Spinal cord (tissue), 10 donors: Measurements from ENCODE around the gene AMMECR1L. TPM values are rescaled to one million over a fixed set of nuclear protein-coding genes. Genes with fewer than 3 reads are reported as not detected.
"Not testable (repeated sequence)": the region's sequence is repeated elsewhere in the genome, so short reads cannot be mapped to it uniquely, and the experiment has no call there.

Source experiments
- DNase-seq, 6 donors: peaks; one replicate each; pipeline versions ENCODE4 v3.0.0 to v3.0.0-alpha.2; 2013 to 2015; ENCODE audit warnings: low spot score in 6 of 6, low read depth in 4 of 6
- H3K27ac ChIP-seq: one replicate; pipeline ENCODE4 v1.5.1; 2013; ENCODE audit warnings: low read depth, low read length, control low read depth
- H3K27me3 ChIP-seq: one replicate; pipeline ENCODE4 v1.6.1; 2013; ENCODE audit warnings: low read length; ENCODE audit not compliant: control insufficient read depth, insufficient read depth
- H3K36me3 ChIP-seq: one replicate; pipeline ENCODE4 v1.6.1; 2013; ENCODE audit warnings: low read length; ENCODE audit not compliant: control insufficient read depth, insufficient read depth
- H3K4me1 ChIP-seq: one replicate; pipeline ENCODE4 v1.6.1; 2013; ENCODE audit warnings: low read length; ENCODE audit not compliant: control insufficient read depth, insufficient read depth
- H3K4me3 ChIP-seq: one replicate; pipeline ENCODE4 v1.5.1; 2013; ENCODE audit warnings: low read depth, low read length, control low read depth
- H3K9me3 ChIP-seq: one replicate; pipeline ENCODE4 v1.6.1; 2013; ENCODE audit warnings: low read length; ENCODE audit not compliant: control insufficient read depth, insufficient read depth
- WGBS: methylation state at CpG from one replicate; pipeline ENCODE4 v1.1.5; 2013; ENCODE audit warnings: missing lambda C conversion rate; ENCODE audit not compliant: insufficient coverage; 5-methylcytosine and 5-hydroxymethylcytosine counted together
- polyA plus RNA-seq, 2 donors: library from polyadenylated mRNA; unstranded; fragments of 120-200 nt; gene quantifications; one replicate each; pipeline ENCODE4 v1.2.1, GENCODE V29; 2013; ENCODE audit not compliant: insufficient read length in 2 of 2
- small RNA-seq: library from RNA; depleted of rRNA; stranded (forward); fragments of <200 nt; gene quantifications from one replicate; pipeline ENCODE3, GENCODE V24; 2014; ENCODE audit warnings: low replicate concordance
- total RNA-seq, 2 donors: library from RNA; depleted of rRNA in 1 of 2; stranded (reverse); fragments of 120-200 nt in 1 of 2; fragments of >200 nt in 1 of 2; gene quantifications; one replicate each; pipeline versions ENCODE4 v1.2.3 to v1.2.4, GENCODE V29; 2013 to 2014
- donor health status: healthy.

Gene AMMECR1L
- total and polyA plus RNA-seq, 4 donors = 13.0 to 19.3 (median 17.4) TPM

DNA sequence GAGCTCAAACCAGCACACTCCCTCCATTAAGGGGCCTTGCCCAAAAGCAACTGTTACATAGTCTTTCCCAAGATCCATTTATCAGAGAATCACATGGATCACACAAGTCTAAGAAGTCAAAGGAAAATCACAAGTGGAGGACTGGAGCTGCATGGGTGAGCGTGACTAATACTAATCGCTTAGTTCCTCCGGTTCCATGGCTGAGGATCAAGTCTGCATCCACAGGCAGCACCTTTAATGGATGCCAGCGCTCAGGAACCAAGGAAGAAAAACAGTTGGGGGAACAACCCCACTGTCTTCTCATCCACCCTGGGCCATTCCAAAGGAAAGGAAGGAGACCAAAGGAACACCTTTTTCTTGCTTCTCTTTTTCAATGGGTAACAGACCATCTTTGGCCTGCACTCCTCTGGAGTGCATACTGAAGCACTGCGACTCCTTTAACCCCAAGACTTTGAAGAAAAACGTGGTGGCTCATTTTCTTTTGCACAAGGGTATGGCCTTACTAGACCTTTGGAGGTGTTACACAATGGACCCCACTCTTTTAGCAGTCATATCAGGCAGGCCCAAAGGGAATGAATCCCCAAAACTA lies 65.6 kb downstream of the AMMECR1L start:
- H3K27me3 ChIP-seq = no peaks in the 10 kb centered on the region
- no peaks in the 10 kb centered on the region for H3K36me3 ChIP-seq
- H3K4me1 ChIP-seq = no peaks in the 10 kb centered on the region
- H3K27ac ChIP-seq = no peak overlapping the region
- H3K9me3 ChIP-seq = peaks cover 10% of the 10 kb centered on the region
- no peak for DNase-seq
- 75% methylated on average over 6 of the region's 6 CpGs for WGBS
- no peak overlapping the region for H3K4me3 ChIP-seq

DNA sequence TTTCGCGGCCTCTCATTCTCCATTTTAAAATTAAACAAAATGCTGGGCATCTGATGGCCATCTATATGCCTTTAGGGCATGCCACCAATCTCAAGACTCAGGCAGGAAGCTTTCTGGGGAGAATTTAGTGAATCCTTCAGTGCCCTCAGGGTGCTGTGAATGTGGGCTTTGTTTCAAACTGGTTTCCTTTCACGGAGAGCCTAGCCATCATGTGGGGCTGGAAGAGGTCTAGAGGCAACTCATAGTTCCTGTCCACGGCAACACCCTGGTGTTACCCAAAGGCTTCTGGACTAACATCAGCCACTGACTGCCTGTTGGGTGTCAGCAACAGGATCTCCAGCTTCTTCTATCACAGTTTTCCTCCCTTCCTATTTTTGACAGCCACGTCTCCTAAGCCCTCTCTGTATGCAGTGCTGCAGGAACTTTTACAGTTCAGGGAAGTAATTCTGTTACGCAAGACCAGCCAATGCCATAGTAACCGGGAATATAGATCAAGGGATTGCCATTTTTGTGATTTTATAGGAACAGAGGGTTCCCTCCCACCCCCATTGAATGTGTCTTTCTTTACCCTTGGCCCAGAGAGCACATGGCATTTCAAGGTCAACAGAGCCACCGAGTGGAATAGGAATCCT lies 66.8 kb downstream of the AMMECR1L start:
- peaks cover 10% of the 10 kb centered on the region for H3K9me3 ChIP-seq
- no peak overlapping the region for H3K4me3 ChIP-seq
- H3K27ac ChIP-seq = no peak overlapping the region
- no peaks in the 10 kb centered on the region for H3K36me3 ChIP-seq
- no peaks in the 10 kb centered on the region for H3K4me1 ChIP-seq
- no peak for DNase-seq
- H3K27me3 ChIP-seq = no peaks in the 10 kb centered on the region
- 86% methylated on average over 3 of the region's 8 CpGs for WGBS

DNA sequence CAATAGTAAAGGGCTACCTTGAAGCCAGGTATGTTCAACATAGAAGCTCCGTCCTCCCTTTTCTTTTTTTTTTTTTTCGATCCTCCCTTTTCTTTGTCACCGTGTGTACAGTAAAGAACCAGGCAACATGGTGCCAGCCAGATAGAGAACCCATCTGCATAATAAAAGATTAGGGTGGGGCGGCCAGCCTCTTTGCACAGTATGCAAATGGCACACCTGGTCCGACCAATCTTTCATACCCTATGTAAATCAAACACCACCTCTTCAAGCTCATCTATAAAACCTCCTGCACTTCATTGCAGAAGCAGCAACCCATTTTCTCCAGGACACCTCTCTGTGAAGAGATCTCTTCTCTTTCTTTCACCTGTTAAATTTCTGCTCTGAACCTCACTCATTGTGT lies 67.5 kb downstream of the AMMECR1L start:
- Histone ChIP-seq H3K27ac (no peak overlapping the region), H3K4me3 (no peak overlapping the region), H3K9me3 (peaks cover 10% of the 10 kb centered on the region), H3K4me1 (no peaks in the 10 kb centered on the region), H3K27me3 (no peaks in the 10 kb centered on the region), H3K36me3 (no peaks in the 10 kb centered on the region)
- no peak for DNase-seq
- WGBS = 100% methylated on average over 1 of the region's 5 CpGs

DNA sequence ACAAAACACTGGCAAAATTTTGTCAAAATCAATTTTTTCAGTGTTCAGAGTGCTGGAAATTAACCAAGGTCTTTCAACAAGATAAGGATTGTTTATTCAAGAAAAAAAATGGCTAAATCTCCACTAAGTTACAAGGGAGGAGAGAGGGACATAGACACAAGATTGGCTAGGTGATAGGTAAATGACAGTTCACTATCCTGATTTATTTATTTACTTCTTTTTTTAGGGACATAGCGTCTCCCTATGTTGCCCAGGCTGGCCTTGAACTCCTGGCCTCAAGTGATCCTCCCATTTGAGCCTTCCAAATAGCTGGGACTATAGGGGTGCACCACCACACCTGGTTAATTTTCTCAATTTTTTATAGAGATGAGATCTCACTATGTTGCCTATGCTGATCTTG lies 71.1 kb downstream of the AMMECR1L start:
- Histone ChIP-seq H3K4me3 (no peak overlapping the region), H3K4me1 (peaks cover 7% of the 10 kb centered on the region), H3K27me3 (no peaks in the 10 kb centered on the region), H3K9me3 (peaks cover 2% of the 10 kb centered on the region), H3K27ac (no peak overlapping the region), H3K36me3 (no peaks in the 10 kb centered on the region)
- WGBS = no CpG with 5 or more reads among the region's 1 CpG
- DNase-seq = no peak

DNA sequence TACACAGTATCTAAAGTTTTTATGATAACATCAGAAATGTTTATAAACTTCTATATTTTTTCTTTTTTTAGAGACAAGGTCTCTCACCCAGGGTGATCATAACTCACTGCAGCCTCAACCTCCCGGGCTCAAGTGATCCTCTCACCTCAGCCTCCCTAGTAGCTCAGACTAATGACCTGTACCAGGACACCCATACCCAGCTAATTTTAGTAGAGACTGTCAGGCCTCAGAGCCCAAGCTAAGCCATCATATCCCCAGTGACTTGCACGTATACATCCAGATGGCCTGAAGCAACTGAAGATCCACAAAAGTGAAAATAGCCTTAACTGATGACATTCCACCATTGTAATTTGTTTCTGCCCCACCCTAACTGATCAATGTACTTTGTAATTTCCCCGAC lies 73.3 kb downstream of the AMMECR1L start:
- not testable (repeated sequence) for H3K27ac ChIP-seq

More for the DNA sequence above, 73.3 kb downstream of the AMMECR1L start:
- not testable (repeated sequence) for H3K27me3 ChIP-seq, DNase-seq, H3K4me3 ChIP-seq, H3K36me3 ChIP-seq, H3K9me3 ChIP-seq
- WGBS = 100% methylated on average over 3 of the region's 3 CpGs
- peaks cover 12% of the 10 kb centered on the region for H3K4me1 ChIP-seq

Small RNA genes lying within 50 kb of the gene (small RNA-seq; reads per million reads assigned to genes)
- not detected for gene AC012306.1
- not detected for gene RF00017
- gene RF00019 = not detected
- gene RNU6-395P = not detected

Other genes with a start within 250 kb of the AMMECR1L start
- 10 to 100 TPM; 36.6 to 43.7 TPM for gene GPR17, start 239.8 kb downstream of the AMMECR1L start, total RNA-seq
- 100 to 1,000 TPM; 253 to 376 TPM for gene GPR17, start 239.8 kb downstream of the AMMECR1L start, polyA plus RNA-seq
- gene LIMS2, start 210.4 kb downstream of the AMMECR1L start, total RNA-seq = 10 to 100 TPM in 1 of 2 donors, 1 to 10 TPM in 1; 6.0 to 11.2 TPM
- gene LIMS2, start 210.4 kb downstream of the AMMECR1L start, polyA plus RNA-seq = 100 to 1,000 TPM; 135 to 177 TPM
- 1 to 10 TPM; 6.5 to 9.8 TPM for gene SFT2D3, start 184.5 kb downstream of the AMMECR1L start, total RNA-seq
- gene SFT2D3, start 184.5 kb downstream of the AMMECR1L start, polyA plus RNA-seq = not detected
- 10 to 100 TPM; 44.7 to 59.1 TPM for gene WDR33, start 74.8 kb downstream of the AMMECR1L start, total RNA-seq
- gene WDR33, start 74.8 kb downstream of the AMMECR1L start, polyA plus RNA-seq = 10 to 100 TPM; 37.4 to 40.3 TPM
- 10 to 100 TPM; 24.1 to 31.0 TPM for gene POLR2D, start 27.8 kb downstream of the AMMECR1L start, total RNA-seq
- 10 to 100 TPM; 34.1 to 37.0 TPM for gene POLR2D, start 27.8 kb downstream of the AMMECR1L start, polyA plus RNA-seq
- gene SAP130, start 142.1 kb upstream of the AMMECR1L start, total RNA-seq = 1 to 10 TPM; 6.8 to 10.0 TPM
- gene SAP130, start 142.1 kb upstream of the AMMECR1L start, polyA plus RNA-seq = 10 to 100 TPM; 32.3 to 32.4 TPM
- 10 to 100 TPM; 39.3 to 50.3 TPM for gene UGGT1, start 205.2 kb upstream of the AMMECR1L start, total RNA-seq
- 10 to 100 TPM; 28.3 to 33.7 TPM for gene UGGT1, start 205.2 kb upstream of the AMMECR1L start, polyA plus RNA-seq